Activated naive CD4-positive, alpha-beta T cell treated with Interleukin-2 at 50 U/mL for 16 hours (primary cell): Measurements from ENCODE around the gene ZNF804A.
"Not testable (repeated sequence)": the region's sequence is repeated elsewhere in the genome, so short reads cannot be mapped to it uniquely, and the experiment has no call there.

Experiments used
- DNase-seq: peaks from one replicate; pipeline ENCODE4 v3.0.0-alpha.2; 2020

ZNF804A gene

GRCh38 chr2:184835398-184835715 is 237.0 kb downstream of the ZNF804A start:
- DNase-seq, result no peak

GRCh38 chr2:184847331-184847730 is 249.0 kb downstream of the ZNF804A start:
- no peak for DNase-seq

DNA sequence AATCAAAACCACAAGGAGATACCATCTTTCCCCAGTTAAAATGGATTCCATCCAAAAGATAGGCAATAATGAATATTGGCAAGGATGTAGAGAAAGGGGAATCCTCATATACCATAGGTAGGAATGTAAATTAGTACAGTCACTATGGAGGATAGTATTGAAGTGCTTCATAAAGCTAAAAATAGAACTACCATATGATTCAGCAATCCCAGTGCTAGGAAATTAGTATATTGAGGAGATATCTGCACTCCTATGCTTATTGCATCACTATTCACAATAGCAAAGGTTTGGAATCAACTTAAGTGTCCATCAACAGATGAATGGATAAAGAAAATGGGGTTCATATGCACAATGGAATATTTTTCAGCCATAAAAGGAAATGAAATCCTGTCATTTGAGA is 251.2 kb downstream of the ZNF804A start:
- no peak for DNase-seq

DNA sequence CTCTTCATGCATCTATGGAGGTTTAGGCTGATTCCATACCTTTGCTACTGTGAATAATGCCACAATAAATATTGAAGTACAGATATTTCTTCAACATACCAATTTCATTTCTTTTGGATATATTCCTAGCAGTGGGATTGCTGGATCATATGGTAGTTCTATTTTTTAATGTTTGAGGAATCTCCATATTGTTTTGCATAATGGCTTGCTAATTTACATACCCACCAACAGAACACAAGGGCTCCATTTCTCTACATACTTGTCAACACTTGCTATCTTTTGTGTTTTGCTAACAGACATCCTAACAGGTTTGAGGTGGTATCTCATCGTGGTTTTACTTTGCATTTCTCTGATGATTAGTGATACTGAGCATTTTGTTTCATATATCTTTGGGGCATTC is 253.2 kb downstream of the ZNF804A start:
- no peak for DNase-seq

DNA sequence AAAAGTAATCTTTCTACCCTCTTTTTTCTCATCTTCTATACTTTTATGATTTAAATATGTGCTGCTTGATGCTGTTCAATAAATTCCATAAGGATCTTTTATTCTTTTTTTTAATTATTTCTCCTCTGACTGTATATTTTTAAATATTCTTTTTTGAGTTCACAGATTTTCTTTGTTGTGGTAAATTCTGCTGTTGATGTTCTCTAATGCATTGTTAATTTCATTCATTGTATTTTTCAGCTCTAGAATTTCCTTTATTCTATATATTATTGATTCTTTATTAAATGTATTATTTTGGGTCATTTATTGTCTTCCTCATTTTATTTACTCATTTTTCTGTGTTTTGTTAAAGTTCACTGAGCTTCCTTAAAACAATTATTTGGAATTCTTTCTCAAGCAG is 260.9 kb downstream of the ZNF804A start:
- DNase-seq, result no peak

DNA sequence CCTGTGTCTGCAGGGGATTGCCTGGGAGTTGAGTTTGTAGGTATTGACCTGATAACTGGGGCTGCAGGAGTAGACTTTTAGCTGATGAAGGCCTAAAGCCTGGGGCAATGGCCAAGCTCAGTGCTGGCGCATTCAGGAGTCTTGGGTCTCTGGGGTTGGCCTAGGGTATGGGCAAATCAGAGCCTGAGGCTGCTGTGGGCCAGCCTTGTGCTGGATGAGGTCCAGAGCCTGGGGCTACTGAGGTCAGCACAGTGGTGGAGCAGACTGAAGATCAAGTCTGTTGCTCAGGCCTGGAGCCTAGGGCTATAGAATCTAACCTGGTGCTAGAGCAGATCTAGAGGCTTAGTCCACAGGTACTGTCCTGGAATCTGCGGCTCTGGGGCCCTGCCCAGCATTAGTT is 262.4 kb downstream of the ZNF804A start:
- DNase-seq, result no peak

DNA sequence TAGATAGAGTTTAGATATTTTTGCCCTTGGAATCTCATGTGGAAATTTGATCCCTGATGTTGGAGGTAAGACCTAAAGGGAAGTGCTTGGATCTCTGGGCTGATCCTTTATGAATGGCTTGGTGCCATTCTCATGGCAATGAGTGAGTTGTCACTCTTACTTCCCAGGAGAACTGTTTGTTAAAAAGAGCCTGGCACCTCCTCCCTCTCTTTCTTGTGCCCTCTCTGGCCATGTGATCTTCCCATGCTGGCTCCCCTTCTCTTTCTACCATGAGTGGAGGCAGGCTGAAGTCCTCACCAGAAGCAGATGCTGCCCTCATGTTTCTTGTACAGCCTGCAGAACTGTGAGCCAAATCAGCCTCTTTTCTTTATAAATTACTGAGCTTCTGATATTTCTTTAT is 276.9 kb downstream of the ZNF804A start:
- no peak for DNase-seq

DNA sequence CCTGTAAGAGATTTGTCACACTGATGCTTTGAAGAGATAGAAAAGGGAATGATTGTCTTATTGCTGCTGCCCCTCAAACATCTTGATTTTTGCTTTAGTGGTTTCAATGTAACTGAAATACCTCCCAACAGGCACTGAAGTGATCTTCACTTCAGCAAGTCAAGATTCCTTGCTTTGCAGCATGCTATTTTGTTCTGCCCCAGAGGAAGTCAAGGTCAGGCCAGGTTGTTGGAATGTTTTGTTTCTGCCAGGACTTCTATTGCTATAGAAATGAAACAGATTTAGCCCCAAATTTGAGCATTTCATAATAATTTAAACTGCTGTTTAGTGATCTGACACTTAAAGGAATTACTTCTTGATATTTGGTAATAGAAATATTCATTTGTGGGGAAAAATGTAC is 277.6 kb downstream of the ZNF804A start:
- no peak for DNase-seq

- no peak for DNase-seq
Observed at GRCh38 chr2:184877909-184878308, 279.6 kb downstream of the ZNF804A start.

- DNase-seq, result no peak
Observed at GRCh38 chr2:184879671-184880070, 281.3 kb downstream of the ZNF804A start.

DNA sequence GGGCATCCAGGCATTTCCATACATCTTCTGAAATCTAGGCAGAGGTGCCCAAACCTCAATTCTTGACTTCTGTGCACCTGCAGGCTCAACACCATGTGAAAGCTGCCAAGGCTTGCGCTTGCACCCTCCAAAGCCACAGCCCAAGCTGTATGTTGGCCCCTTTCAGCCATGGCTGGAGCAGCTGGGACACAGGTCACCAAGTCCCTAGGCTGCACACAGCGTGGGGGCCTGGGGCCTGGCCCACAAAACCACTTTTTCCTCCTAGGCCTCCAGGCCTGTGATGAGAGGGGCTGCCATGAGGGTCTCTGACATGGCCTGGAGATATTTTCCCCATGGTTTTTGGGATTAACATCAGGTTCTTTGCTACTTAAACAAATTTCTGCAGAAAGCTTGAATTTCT is 288.3 kb downstream of the ZNF804A start:
- not testable (repeated sequence) for DNase-seq

GRCh38 chr2:184890311-184890710 is 292.0 kb downstream of the ZNF804A start:
- no peak for DNase-seq

- DNase-seq, result no peak
Observed at GRCh38 chr2:184904991-184905390, 306.7 kb downstream of the ZNF804A start.

GRCh38 chr2:184906160-184906559 is 307.8 kb downstream of the ZNF804A start:
- no peak for DNase-seq

DNA sequence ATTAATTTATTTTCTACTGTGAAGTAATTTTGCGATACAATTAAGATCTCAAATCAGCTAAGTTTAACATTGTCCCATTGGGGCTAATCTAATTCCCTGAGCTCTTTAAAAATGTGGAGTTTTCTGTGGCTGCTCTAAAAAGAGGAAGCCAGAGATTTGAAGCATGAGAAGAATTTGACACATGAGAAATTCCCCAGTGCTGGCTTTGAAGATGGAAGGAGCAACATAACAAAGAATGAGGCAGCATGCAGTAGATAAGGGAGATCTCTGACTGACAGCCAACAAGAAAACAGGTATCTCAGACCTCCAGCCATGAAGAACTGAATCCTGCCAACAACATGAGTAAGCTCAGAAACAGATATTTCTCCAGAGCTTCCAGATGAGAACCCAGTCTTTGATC is 308.4 kb downstream of the ZNF804A start:
- DNase-seq, result no peak

DNA sequence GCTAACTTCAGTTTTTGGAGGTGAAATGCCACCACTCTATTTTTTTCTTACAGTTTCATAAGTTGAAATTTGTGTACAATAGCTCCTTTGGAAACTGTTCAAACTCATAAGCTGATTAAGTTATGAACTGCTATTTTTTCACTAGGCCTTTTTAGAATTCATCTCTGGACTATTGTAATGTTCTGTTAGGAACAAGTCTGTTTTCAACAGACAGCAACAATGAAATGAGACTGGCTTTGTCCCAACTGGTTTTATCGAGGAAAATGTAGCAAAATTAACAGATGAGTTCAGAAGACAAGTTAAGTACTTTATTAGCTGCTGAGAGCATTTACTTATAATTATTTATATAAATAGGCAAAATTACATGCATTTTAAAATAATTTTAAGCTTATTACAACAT is 310.6 kb downstream of the ZNF804A start:
- no peak for DNase-seq

DNA sequence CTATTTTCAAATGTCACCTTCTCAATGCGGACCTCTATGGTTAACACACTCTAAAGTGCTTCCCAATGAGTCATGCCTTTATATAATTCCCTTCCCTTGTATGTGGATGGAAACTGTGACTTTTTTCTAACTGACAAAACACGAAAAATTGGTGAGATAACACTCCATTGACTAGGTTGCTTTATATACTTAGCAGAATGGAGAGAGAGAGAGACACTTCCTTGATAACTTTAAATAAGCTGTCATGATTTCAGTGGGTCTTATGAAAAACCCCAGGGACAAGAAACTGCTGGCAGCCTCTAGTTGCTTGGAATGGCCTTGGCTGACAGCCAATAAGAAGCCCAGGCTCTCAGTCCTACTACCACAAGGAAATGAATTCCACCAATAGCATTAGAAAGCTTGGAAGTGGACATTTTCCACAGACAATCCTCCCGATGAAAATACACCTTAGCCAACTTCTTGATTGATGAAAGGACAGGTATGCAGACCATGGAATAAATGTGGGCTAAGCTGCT is 322.2 kb downstream of the ZNF804A start:
- DNase-seq, result no peak

GRCh38 chr2:184921676-184922075 is 323.3 kb downstream of the ZNF804A start:
- no peak for DNase-seq

DNA sequence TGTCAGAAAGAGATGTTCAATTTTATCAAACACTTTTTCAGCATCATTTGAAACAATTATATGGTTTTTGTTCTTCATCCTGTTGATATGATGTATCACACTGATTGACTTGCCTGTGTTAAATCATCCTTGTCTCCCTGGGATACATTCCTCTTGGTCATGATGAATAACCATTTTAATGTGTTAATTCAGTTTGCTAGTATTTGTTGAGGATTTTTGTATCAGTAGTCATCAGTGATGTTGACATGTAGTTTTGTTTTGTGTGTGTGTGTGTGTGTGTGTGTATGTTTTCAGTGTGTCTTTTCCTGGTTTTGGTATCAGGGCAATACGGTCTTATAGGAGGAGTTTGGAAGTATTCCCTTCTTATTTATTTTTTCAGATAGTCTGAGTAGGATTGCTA is 325.4 kb downstream of the ZNF804A start:
- DNase-seq, result no peak

DNA sequence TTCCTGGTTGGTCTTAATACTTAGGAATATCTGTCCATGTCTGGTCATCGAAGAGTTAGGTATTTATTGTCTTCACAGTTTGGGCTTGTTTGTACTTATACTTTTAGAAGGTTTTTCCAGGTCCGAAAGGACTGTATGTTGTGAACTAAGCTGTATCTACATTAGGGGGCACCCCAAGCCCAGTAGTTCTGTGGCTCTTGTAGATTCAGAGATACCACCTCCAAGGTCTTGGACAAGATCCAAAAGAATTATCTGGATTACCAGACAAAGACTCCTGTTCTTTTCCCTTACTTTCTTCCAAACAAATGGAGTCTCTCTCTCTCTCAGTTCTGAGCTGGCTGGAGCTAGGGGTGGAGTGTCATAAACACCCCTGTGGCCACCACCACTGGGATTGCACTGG is 328.7 kb downstream of the ZNF804A start:
- DNase-seq, result no peak

DNA sequence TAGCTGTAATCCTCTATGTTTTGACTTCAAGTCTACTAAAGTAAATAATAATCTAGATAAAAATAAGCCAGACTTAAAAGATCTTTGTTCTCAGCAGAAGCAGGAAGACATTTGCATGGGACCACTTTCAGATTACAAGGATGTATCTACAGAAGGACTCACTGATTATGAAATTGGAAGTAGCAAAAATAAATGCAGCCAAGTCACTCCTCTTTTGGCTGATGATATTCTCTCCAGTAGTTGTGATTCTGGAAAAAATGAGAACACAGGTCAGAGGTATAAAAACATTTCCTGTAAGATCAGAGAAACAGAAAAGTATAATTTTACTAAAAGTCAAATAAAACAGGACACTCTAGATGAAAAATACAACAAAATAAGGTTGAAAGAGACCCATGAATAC is 338.4 kb downstream of the ZNF804A start:
- DNase-seq, result no peak

DNA sequence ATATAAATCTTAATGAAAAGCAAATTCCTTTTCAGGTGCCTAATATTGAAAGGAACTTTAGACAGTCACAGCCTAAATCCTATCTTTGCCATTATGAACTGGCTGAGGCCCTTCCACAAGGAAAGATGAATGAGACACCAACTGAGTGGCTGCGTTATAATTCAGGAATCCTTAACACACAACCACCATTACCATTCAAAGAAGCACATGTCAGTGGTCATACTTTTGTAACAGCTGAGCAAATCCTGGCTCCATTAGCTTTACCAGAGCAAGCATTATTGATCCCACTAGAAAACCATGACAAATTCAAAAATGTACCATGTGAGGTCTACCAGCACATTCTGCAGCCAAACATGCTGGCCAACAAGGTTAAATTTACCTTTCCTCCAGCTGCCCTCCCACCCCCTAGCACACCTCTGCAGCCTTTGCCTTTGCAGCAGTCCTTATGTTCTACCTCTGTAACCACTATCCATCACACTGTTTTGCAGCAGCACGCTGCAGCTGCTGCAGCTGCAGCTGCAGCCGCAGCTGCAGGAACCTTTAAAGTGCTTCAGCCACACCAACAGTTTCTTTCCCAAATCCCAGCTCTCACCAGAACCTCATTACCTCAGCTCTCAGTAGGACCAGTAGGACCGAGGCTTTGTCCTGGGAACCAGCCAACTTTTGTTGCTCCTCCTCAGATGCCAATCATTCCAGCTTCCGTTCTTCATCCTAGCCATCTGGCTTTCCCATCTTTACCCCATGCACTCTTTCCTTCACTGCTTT is 340.1 kb downstream of the ZNF804A start:
- DNase-seq, result no peak

- no peak for DNase-seq
Observed at GRCh38 chr2:184945326-184945725, 347.0 kb downstream of the ZNF804A start.

DNA sequence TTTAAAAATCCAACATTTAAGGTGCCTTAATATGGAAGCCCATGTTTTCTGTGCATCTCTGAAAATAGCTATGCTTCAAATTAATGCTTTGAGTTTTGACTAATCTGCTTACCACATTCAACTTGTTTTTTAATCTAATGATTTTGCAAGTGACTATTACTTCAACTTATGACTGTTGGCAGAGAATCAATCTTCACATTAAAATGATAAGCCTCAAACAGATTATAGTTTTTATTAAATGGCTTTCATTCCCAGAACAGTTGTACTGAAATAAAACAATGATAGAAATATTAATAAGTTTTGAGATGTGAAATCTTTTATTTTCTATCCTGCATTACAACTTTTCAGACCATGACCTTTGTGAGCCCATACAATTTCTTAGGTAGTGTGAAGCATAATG is 347.5 kb downstream of the ZNF804A start:
- DNase-seq, result no peak

GRCh38 chr2:184956856-184957255 is 358.5 kb downstream of the ZNF804A start:
- no peak for DNase-seq
